Hematopoietic multipotent progenitor cell treated with erythropoietin and hydrocortisone succinate and interleukin-3 and kit ligand, for 15 days (in vitro differentiated cells): ENCODE data around the gene KANK2.
"Not testable (repeated sequence)": the region's sequence is repeated elsewhere in the genome, so short reads cannot be mapped to it uniquely, and the experiment has no call there.

Experiments
- DNase-seq: peaks from one replicate; pipeline ENCODE4 v3.0.0-alpha.2; 2015; ENCODE audit warnings: low spot score

Gene KANK2

GRCh38 chr19:11196406-11197287 is 698 bp downstream of the KANK2 start:
- DNase-seq = no peak

GRCh38 chr19:11195681-11196080 is 1.7 kb downstream of the KANK2 start:
- DNase-seq = no peak

- no peak for DNase-seq
Measured at GRCh38 chr19:11194656-11195558, 2.4 kb downstream of the KANK2 start.

GRCh38 chr19:11194173-11194572 is 3.2 kb downstream of the KANK2 start:
- no peak for DNase-seq

- no peak for DNase-seq
Measured at GRCh38 chr19:11192957-11193939, 4.1 kb downstream of the KANK2 start.

- DNase-seq = no peak
Measured at GRCh38 chr19:11191934-11192333, 5.4 kb downstream of the KANK2 start.

- peak; percentile 35 for DNase-seq
Measured at GRCh38 chr19:11191273-11191755, 6.0 kb downstream of the KANK2 start.

GRCh38 chr19:11190501-11190900 is 6.8 kb downstream of the KANK2 start:
- DNase-seq = no peak

- DNase-seq = no peak
Measured at GRCh38 chr19:11187441-11187840, 9.9 kb downstream of the KANK2 start.

- no peak for DNase-seq
Measured at GRCh38 chr19:11182994-11183393, 14.4 kb downstream of the KANK2 start.

- no peak for DNase-seq
Measured at GRCh38 chr19:11181488-11181887, 15.9 kb downstream of the KANK2 start.

- DNase-seq = not testable (repeated sequence)
Measured at GRCh38 chr19:11180975-11181374, 16.4 kb downstream of the KANK2 start.

- no peak for DNase-seq
Measured at GRCh38 chr19:11180346-11180745, 17.0 kb downstream of the KANK2 start.

- no peak for DNase-seq
Measured at GRCh38 chr19:11179716-11180297, 17.5 kb downstream of the KANK2 start.

- not testable (repeated sequence) for DNase-seq
Measured at GRCh38 chr19:11179145-11179465, 18.2 kb downstream of the KANK2 start.

GRCh38 chr19:11177592-11177991 is 19.8 kb downstream of the KANK2 start:
- DNase-seq = no peak

- no peak for DNase-seq
Measured at GRCh38 chr19:11176466-11177193, 20.7 kb downstream of the KANK2 start.

- DNase-seq = no peak
Measured at GRCh38 chr19:11175920-11176319, 21.4 kb downstream of the KANK2 start.

- DNase-seq = no peak
Measured at GRCh38 chr19:11174336-11174735, 23.0 kb downstream of the KANK2 start.

- DNase-seq = no peak
Measured at GRCh38 chr19:11173516-11174155, 23.7 kb downstream of the KANK2 start.
